DOHH2 (cell line): ENCODE data around the gene ESYT1.

Experiments
- CTCF ChIP-seq: fragments of 200-600 bp; sonication (generic); IDR thresholded peaks from one replicate; pipeline ENCODE4 v1.5.1; 2014; ENCODE audit warnings: antibody characterized with exemption, mild to moderate bottlenecking, low read depth, low read length; ENCODE audit not compliant: poor library complexity, severe bottlenecking
- EZH2phosphoT487 ChIP-seq: fragments of 200-600 bp; sonication (generic); IDR thresholded peaks from 2 replicates; pipeline ENCODE4 v1.6.1; 2017; ENCODE audit warnings: borderline replicate concordance, mild to moderate bottlenecking, antibody characterized with exemption, low read length, moderate library complexity, mixed read lengths

GRCh38 chr12:56099787-56100186 lies 28.3 kb upstream of the ESYT1 start:
- no peak for TF ChIP-seq CTCF
- no peak for TF ChIP-seq EZH2phosphoT487
